ENCODE data around the gene FGF11. TPM values are rescaled to one million over a fixed set of nuclear protein-coding genes. Genes with fewer than 3 reads are reported as not detected.

The FGF11 gene
- total RNA-seq (1 to 10 TPM; 2.4 to 3.0 TPM), polyA plus RNA-seq (under 1 TPM; 0.10 to 0.32 (median 0.22) TPM), total RNA-seq (0 to 1.5 (median 0.60) reads per million in 6 experiments)

DNA sequence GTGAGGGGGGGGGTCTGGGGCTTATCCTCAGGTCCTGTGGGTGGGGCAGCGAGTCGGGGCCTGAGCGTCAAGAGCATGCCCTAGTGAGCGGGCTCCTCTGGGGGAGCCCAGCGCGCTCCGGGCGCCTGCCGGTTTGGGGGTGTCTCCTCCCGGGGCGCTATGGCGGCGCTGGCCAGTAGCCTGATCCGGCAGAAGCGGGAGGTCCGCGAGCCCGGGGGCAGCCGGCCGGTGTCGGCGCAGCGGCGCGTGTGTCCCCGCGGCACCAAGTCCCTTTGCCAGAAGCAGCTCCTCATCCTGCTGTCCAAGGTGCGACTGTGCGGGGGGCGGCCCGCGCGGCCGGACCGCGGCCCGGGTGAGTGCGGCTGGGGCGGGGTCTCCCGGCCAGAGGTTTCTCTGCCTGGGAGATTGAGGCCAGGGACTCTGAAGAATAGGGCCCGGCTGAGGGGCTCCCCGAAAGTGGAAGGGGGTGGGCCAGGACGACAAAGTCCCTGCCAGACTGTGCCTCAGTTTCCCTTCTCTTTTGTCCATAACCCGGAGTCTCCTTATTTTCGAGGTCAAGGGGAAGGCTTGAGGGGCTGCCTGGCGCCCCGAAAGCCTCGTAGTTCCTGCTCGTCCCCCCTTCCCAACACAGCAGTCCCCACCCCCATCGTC is at the start of gene FGF11:
FGF11 (plus strand) TSS at position 51 of the 651 bp plus-strand sequence; CDS start at position 160, 109 bp downstream.
- POLR2A ChIA-PET = interaction anchor here (0.7 to 8.3 kb wide), 7 partner anchors 9 to 396 kb away, joined by 3 to 133 read pairs (median 22); partner anchors contain the start of genes POLR2A, TMEM95 and ZBTB4
- ATAC-seq (no peak), DNase-seq (no peak)
- Mint-ChIP-seq H3K27me3 (peaks cover 9 to 61% (median 30%) of the 10 kb centered on the region in 5 donors), H3K4me3 (peak within 1 kb of the TSS; percentile 80 to 95 (median 88)), H3K36me3 (no peaks in the 10 kb centered on the region), H3K4me1 (peaks cover 23 to 51% (median 44%) of the 10 kb centered on the region in 4 donors), H3K9me3 (no peaks in the 10 kb centered on the region), H3K27ac (peak within 1 kb of the TSS; percentile 21 to 83 (median 74))

DNA sequence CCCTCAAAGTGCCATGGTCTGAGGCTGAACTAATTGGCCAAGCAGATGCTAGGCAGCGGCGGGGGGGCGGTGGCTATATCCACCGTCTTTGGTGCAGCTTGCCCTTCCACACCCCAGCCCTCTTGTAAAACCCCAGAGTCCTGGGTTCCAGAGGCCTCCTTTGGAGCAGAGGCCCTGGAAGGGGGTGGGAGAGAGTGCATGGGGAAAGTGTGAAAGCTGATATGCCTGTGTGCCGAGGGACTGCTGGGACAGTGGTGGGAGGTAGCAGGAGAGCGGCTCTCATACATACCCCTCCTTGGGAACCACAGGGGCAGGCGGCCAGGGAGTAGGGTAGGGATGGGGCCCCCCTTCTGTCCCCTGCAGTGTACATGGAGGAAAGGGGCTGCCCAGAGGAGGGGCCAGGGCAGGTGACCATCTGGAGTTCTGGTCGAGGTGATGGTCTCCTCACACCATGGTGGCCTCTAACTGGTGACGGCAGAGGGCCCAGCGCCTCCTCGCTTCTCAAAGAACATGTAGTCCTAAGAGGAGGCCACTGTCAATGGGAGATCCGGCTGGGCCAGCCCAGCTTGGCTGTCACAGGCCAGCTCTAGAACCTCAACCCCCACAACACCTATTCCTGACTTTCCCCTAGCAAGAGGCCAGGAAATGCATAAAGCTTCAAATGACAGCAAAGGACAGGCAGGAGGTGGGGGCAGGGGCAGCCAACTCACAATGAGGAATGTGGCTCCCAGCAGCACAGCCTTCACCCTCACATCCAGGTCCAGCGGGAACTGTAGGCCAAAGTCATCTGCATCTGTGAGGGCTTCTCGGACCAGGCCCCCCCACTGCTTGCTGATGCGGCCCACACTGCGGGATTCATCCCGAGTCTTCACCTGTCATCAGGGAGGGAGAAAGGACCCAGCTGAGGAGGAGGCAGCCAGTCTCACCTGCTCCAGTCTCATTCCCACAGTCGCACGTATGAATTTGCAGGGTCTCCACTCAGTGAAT is 49.1 kb upstream of the FGF11 start:
- no peak for DNase-seq
- POLR2A ChIA-PET = interaction anchor here (0.5 to 1.8 kb wide), 8 partner anchors 10 to 212 kb away, joined by 3 to 8 read pairs (median 3); partner anchors contain the start of genes POLR2A, TMEM256 and TNK1
- Mint-ChIP-seq H3K4me3 (peak overlapping the region in 1 of 10 donors; percentile 14), H3K36me3 (peaks cover 0 to 51% (median 4%) of the 10 kb centered on the region in 3 donors), H3K27me3 (no peaks in the 10 kb centered on the region), H3K27ac (peak overlapping the region in 3 of 10 donors; percentile 48 to 85 (median 49)), H3K9me3 (no peaks in the 10 kb centered on the region), H3K4me1 (peaks cover 25 to 44% (median 39%) of the 10 kb centered on the region in 4 donors)
- ATAC-seq = no peak

DNA sequence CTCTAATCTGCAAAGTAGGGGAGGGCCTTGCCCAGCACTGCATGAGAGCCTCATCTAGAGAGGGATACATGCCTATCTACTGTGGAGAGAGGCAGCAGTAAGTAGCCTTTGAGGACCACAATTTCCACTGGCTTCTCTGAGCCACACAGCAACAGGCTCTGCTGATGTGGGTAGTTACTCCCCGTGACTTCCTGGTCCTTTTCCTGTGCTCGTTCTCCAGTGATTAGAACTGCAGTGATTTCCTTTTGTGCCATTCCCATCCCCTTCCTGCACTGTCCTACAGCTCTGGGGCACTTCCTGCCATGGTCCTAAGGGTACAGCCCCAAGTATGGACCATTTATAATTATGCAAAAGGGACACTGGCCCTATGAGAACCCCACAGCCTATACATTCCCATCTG is 48.0 kb upstream of the FGF11 start:
- no peaks in the 10 kb centered on the region for H3K27me3 Mint-ChIP-seq
- peak overlapping the region in 6 of 10 donors; percentile 7 to 82 (median 46) for H3K4me3 Mint-ChIP-seq
- DNase-seq (no peak), ATAC-seq (no peak)
- H3K36me3 Mint-ChIP-seq = peaks cover 0 to 51% (median 4%) of the 10 kb centered on the region in 3 donors
- H3K9me3 Mint-ChIP-seq = no peaks in the 10 kb centered on the region
- POLR2A ChIA-PET = interaction anchor here (1.0 to 1.1 kb wide), 2 partner anchors 13 to 64 kb away, joined by 3 read pairs; partner anchors contain the start of gene TMEM256
- peaks cover 23 to 48% (median 40%) of the 10 kb centered on the region in 4 donors for H3K4me1 Mint-ChIP-seq
- peak overlapping the region in 6 of 10 donors; percentile 40 to 78 (median 62) for H3K27ac Mint-ChIP-seq

DNA sequence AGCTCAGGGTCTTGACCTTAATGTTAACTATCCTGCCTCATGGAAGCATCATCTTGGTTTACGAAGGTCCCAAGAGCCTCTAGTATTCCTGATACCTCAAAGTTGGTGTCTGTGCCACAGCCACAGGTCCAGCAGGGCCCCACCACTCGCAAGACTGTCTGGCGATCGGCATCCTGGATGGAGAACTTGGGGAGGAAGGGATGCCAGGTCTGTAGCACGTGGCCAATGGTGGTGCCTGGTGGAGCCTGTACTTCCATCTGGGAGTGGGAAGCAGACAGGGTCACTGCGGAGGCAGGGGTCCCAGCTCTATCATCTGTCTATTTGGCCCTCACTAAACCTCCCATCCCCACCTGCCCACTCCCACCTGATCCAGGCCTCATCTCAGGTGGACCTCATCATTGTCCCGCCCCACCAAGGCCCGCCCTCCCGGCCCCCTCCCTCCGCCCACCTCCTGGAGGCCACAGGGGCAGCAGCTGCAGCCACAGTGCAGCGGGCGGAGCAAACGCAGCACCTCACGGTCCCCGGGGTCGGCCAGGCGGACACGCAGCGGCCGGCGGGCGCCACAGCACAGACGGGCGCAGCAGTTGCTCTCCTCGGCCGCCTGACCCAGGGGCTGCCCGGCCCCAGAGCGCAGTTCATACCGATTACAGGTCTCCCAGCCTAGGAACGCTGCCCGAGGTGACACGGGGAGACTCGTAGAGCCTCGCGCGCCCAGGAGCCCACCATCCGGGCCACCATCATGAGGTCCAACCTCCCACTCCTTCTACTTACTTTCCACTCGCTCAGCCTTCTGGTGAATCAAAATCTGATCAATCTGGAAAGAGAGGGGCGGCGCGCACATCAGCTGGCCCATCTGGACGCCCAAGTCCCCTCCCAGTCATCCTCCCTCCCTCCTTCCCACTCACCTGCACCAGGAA is 46.4 kb upstream of the FGF11 start:
- ATAC-seq = no peak
- H3K9me3 Mint-ChIP-seq = no peaks in the 10 kb centered on the region
- H3K4me1 Mint-ChIP-seq = peaks cover 18 to 49% (median 37%) of the 10 kb centered on the region in 4 donors
- DNase-seq = no peak
- H3K27ac Mint-ChIP-seq = peak overlapping the region in 8 of 10 donors; percentile 42 to 89 (median 74)
- POLR2A ChIA-PET = interaction anchor here (1.0 to 4.4 kb wide), 7 partner anchors 8 to 92 kb away, joined by 3 to 50 read pairs (median 5); partner anchors contain the start of genes ACAP1, POLR2A, TMEM256 and TNK1
- no peaks in the 10 kb centered on the region for H3K27me3 Mint-ChIP-seq
- H3K36me3 Mint-ChIP-seq = peaks cover 0 to 39% (median 4%) of the 10 kb centered on the region in 3 donors
- H3K4me3 Mint-ChIP-seq = peak overlapping the region; percentile 78 to 97 (median 94)

DNA sequence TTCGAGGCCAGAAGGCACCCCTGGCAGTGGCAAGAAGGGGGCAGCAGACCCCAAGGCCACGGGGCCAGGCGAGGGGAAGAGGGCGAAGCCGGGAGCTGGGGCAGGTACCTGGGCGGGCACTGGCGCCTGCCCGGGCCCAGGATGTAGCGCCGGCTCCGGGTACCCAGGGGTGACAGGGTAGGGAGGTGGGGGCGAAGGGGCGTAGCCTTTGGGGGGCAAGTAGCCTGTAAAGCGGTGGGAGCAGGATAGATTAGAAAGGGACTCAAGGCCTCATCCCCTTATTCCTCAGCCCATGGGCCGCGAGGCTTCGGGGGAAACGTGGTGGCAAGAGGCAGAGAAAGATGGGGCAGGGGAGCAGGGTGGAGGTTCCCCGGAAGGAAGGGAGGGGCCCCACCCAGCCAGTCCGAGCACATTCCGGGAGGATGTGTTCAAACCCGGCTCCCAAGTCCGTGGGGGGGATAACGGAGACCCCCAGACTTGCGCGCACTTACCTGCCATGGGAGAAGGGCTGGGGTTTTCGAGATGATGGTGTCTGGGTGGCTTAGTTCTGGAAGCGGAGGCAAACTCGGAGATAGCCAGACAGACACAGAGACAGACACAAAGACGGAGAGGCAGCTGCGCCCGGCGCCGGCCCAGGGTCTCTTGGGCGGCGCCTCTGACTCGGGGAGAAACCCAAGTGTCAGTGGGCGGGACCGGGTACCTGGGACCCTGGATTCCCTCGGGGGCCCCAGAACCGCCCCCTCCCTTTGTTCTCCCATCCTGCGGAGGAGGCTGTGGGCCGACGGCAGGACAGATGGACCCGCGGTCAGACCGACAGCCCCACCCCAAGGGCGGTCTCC is 45.5 kb upstream of the FGF11 start:
- peak; percentile 77 to 79 for ATAC-seq
- Mint-ChIP-seq H3K27me3 (no peaks in the 10 kb centered on the region), H3K4me1 (peaks cover 18 to 49% (median 37%) of the 10 kb centered on the region in 4 donors), H3K9me3 (no peaks in the 10 kb centered on the region), H3K36me3 (peaks cover 0 to 32% (median 4%) of the 10 kb centered on the region in 3 donors), H3K4me3 (peak overlapping the region; percentile 83 to 97 (median 94)), H3K27ac (peak overlapping the region; percentile 63 to 97 (median 92))
- POLR2A ChIA-PET = interaction anchor here (0.6 to 4.4 kb wide), 17 partner anchors 9 to 293 kb away, joined by 3 to 50 read pairs (median 5); partner anchors contain the start of genes ACAP1, MPDU1, NLGN2 and POLR2A
- DNase-seq = peak in 9 of 10 donors; percentile 49 to 88 (median 76)

DNA sequence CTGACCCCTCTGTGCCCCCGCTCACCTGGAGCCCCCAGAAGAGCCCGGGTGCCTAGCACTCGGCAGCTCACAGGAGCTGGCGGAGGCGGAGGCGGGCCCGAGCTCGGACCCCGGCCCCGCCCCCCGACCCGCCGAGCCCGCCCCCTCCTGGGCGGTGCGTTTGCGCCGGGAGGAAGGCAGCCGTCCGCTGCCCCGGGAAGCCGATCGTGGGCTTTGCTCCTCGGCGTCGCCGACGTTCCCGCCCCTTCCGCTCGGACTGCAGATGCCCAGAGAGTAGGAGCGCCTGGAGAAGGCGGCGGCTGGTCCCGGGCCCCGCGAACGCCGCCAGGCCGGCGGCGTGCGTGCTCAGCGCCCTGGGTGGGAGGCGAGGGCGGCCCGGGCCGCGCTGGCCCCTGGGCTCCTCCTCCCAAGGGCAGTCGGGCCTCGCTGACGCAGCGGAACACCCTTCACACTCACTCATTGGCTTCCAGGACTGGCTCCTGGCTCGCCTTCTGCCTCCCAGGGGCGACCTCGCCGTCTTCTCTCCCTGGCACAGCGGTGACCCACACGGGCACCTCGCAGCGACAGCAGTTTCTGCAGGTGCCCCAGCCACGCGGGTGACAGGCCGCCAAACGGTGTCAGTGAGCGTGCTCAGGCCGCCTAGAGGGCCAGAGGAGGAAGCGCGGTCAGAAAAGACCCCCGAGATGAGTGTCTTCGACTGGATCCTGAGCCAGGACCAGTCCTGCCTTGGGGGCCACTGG is 44.7 kb upstream of the FGF11 start, which contains the start of gene PLSCR3:
PLSCR3 (minus strand) TSS at position 74 of the 740 bp plus-strand sequence. CDS start 415 bp downstream, outside the sequence.
- Mint-ChIP-seq H3K36me3 (peaks cover 0 to 26% (median 4%) of the 10 kb centered on the region in 3 donors), H3K27me3 (no peaks in the 10 kb centered on the region), H3K27ac (peak within 1 kb of the TSS; percentile 85 to 97 (median 94)), H3K4me3 (peak within 1 kb of the TSS; percentile 93 to 97 (median 94)), H3K4me1 (peaks cover 18 to 46% (median 37%) of the 10 kb centered on the region in 4 donors), H3K9me3 (no peaks in the 10 kb centered on the region)
- ATAC-seq = peak; percentile 84 to 87
- POLR2A ChIA-PET = interaction anchor here (0.6 to 4.4 kb wide), 16 partner anchors 9 to 292 kb away, joined by 3 to 50 read pairs (median 6); partner anchors contain the start of genes ACAP1, NLGN2, POLR2A and TMEM102
- DNase-seq = peak; percentile 64 to 93 (median 84)

DNA sequence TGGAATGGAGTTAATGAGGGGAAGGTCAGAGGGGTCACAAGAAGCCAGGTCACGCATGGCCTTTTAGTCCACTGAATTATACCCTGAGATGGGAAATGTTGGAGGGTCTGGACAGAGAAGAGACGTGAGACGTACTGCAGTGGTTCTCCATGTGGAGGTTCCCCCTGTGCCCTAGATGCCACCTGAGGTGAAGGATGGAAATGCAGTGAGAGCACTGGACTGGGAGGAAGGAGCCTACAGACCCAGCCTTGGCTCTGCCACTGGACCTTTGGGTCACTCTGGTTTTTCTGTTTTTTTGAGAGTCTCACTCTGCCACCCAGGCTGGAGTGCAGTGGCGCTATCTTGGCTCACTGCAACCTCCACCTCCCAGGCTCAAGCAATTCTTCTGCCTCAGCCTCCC is 43.2 kb upstream of the FGF11 start:
- Mint-ChIP-seq H3K36me3 (peaks cover 0 to 12% (median 4%) of the 10 kb centered on the region in 3 donors), H3K9me3 (no peaks in the 10 kb centered on the region), H3K4me1 (peaks cover 15 to 35% (median 31%) of the 10 kb centered on the region in 4 donors), H3K27ac (peak overlapping the region in 2 of 10 donors; percentile 27 to 59), H3K27me3 (no peaks in the 10 kb centered on the region), H3K4me3 (peak overlapping the region in 5 of 10 donors; percentile 16 to 78 (median 43))
- POLR2A ChIA-PET = interaction anchor here (0.6 to 4.7 kb wide), 5 partner anchors 7 to 59 kb away, joined by 3 to 50 read pairs (median 5); partner anchors contain the start of genes ACAP1 and TMEM256
- no peak for DNase-seq
- ATAC-seq = no peak

DNA sequence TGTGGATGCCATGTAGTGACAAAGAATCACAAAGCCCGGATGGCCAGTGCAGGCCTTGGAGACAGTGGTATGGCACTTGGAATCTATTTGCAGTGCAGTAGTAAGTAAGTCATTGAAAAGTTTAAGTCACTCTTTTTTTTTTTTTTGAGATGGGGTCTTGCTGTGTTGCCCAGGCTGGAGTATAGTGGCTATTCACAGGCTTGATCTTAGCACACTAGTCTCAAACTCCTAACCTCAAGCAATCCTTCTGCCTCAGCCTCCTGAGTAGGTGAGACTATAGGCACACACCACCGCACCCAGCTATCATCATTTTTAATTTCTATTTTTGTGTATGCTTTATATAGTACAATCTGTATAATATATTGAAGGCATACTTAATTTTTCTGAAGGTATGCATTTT is 40.7 kb upstream of the FGF11 start:
- POLR2A ChIA-PET = interaction anchor here (0.5 to 4.7 kb wide), 3 partner anchors 10 to 287 kb away, joined by 3 to 29 read pairs (median 3); no protein-coding TSS in a partner anchor
- Mint-ChIP-seq H3K27ac (peak overlapping the region in 1 of 10 donors; percentile 2), H3K4me3 (no peak overlapping the region), H3K4me1 (peaks cover 9 to 26% (median 22%) of the 10 kb centered on the region in 4 donors), H3K36me3 (no peaks in the 10 kb centered on the region), H3K9me3 (no peaks in the 10 kb centered on the region), H3K27me3 (no peaks in the 10 kb centered on the region)
- DNase-seq (no peak), ATAC-seq (no peak)

DNA sequence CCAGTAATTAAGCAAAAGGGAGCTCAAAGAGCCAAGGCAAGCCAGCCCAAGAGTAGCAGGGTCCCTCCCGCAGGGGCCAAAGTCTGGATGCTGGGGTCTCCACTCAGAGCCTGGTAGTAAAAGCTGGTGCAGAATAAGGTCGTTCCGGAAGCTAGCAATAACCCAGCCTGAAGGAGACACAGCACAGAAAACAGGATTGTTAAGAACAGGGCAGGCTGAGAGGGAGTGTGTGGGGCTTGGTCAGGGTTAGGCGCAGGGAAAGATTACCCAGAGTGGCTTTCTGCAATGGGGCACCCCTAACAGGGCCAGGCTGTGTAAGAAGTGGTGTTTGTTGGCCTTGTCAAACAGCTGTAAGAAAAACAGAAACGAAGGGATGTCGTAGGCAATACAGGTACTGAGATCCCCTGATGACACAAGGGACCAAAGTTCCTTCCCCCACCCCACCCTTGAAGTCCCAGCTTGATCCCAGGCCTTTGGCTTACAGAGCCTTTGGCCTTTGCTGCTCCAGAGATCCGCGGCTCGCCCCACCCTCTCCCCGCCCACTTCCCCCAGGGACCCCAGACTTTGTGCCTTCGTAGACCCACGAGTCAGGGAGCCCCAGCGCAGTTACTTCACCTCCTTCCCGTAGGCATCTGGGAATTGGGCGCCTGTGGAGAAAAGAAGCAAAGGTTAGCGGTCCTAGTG is 36.1 kb upstream of the FGF11 start:
- Mint-ChIP-seq H3K4me3 (peak overlapping the region; percentile 92 to 98 (median 96)), H3K36me3 (no peaks in the 10 kb centered on the region), H3K9me3 (no peaks in the 10 kb centered on the region), H3K27me3 (peaks cover 0 to 2% (median 0%) of the 10 kb centered on the region in 5 donors), H3K4me1 (peaks cover 13 to 32% (median 25%) of the 10 kb centered on the region in 4 donors), H3K27ac (peak overlapping the region; percentile 79 to 99 (median 97))
- POLR2A ChIA-PET = interaction anchor here (0.6 to 3.6 kb wide), 16 partner anchors 9 to 594 kb away, joined by 3 to 50 read pairs (median 7); partner anchors contain the start of genes ACAP1, NEURL4, PLSCR3 and POLR2A
- ATAC-seq = no peak
- peak in 5 of 10 donors; percentile 19 to 53 (median 37) for DNase-seq

Measured in naive thymus-derived CD8-positive, alpha-beta T cell (primary cell).